ENCODE data around the gene SAG. TPM values are rescaled to one million over a fixed set of nuclear protein-coding genes. Genes with fewer than 3 reads are reported as not detected.

The SAG gene
- total and polyA plus RNA-seq, 10 of the 15 experiments (the other 5 are each of a cell fraction or from before 2014, with no cell fraction given), result 0.06 to 0.47 TPM; not detected in 8

GRCh38 chr2:233358947-233359346, 51.3 kb downstream of the SAG start (continued):
- no peak for TF ChIP-seq CEBPZ (IDR thresholded peaks at IDR 0.05; ENCODE audit: low read depth, low read length)
- TF ChIP-seq RB1 (IDR thresholded peaks at IDR 0.05; ENCODE audit: borderline replicate concordance), result no peak
- no peak for TF ChIP-seq TBL1XR1 (IDR thresholded peaks at IDR 0.05; ENCODE audit: low read depth, low read length)
- TF ChIP-seq CEBPB (IDR thresholded peaks at IDR 0.05; ENCODE audit: borderline replicate concordance in 1 of 2, low read depth in 2 of 2, low read length in 2 of 2), result no peak
- no peak for TF ChIP-seq SMARCA5 (IDR thresholded peaks at IDR 0.05)

- Histone ChIP-seq H3K27ac (ENCODE audit: control insufficient read depth, insufficient read depth) (no peak overlapping the region), H3K36me3 (ENCODE audit: control insufficient read depth in 2 of 2, insufficient read depth in 2 of 2, low read length in 1 of 2) (peaks cover 0 to 4% of the 10 kb centered on the region in 2 experiments; a peak in 1 of 4 replicates), H3K4me2 (ENCODE audit: control insufficient read depth, insufficient read depth) (no peak overlapping the region; the same call in 1 of the 2 replicates), H3K27me3 (replicated peaks in 1 of 2; ENCODE audit: control insufficient read depth in 2 of 2, insufficient read depth in 2 of 2, low read length in 1 of 2) (no peaks in the 10 kb centered on the region), H3K79me2 (ENCODE audit: control insufficient read depth, insufficient read depth, low read length) (peaks cover 72% of the 10 kb centered on the region), H4K20me1 (ENCODE audit: control insufficient read depth, insufficient read depth) (no peaks in the 10 kb centered on the region), H3K9me3 (replicated peaks; ENCODE audit: control insufficient read depth, insufficient read depth, low read length) (peaks cover 15% of the 10 kb centered on the region), H3K9ac (ENCODE audit: control insufficient read depth, insufficient read depth, low read length) (no peak overlapping the region), H3K4me1 (ENCODE audit: control insufficient read depth, insufficient read depth, low read length) (peaks cover 14% of the 10 kb centered on the region), H2AFZ (ENCODE audit: control insufficient read depth, low read depth, low read length) (no peak overlapping the region), H3K4me3 (no peak overlapping the region)
- intact Hi-C loops (cut with micrococcal nuclease; ENCODE audit: unreplicated experiment), result no loop called here
- BruUV-seq (replicated peaks), result no TSS peak
- ChIA-PET CTCF (no interaction called here), POLR2A (interaction anchor here (0.6 kb wide), 1 partner anchor 225 kb away, joined by 3 read pairs; no protein-coding TSS in a partner anchor), SMC1A (ENCODE audit: uncharacterized antibody, unreplicated experiment) (interaction anchor here (0.7 kb wide), 1 partner anchor 43 kb away, joined by 3 read pairs; no protein-coding TSS in a partner anchor), RAD21 (ENCODE audit: unreplicated experiment) (no interaction called here)
- no peak for FAIRE-seq
- 90% methylated on average over 3 of the region's 3 CpGs for WGBS (ENCODE audit: insufficient coverage, insufficient replicate concordance, low lambda C conversion rate, missing lambda C conversion rate)
- no peak for ATAC-seq
- DNase-seq (ENCODE audit: low read depth, low spot score), result no peak
- in situ Hi-C loops (cut with MboI), result no loop called here
- TF ChIP-seq LARP7 (IDR thresholded peaks at IDR 0.05) (no peak), HDAC2 (IDR thresholded peaks at IDR 0.05) (no peak), CUX1 (IDR thresholded peaks at IDR 0.05; ENCODE audit: insufficient replicate concordance, low read depth, low read length) (no peak), NFYA (IDR thresholded peaks at IDR 0.05; ENCODE audit: borderline replicate concordance, low read depth, low read length) (no peak), IKZF2 (IDR thresholded peaks at IDR 0.05) (no peak), CBX3 (IDR thresholded peaks at IDR 0.05; ENCODE audit: borderline replicate concordance, low read depth) (no peak), BACH1 (IDR thresholded peaks at IDR 0.05; ENCODE audit: borderline replicate concordance) (no peak)
- TF ChIP-seq, protein P1, sequence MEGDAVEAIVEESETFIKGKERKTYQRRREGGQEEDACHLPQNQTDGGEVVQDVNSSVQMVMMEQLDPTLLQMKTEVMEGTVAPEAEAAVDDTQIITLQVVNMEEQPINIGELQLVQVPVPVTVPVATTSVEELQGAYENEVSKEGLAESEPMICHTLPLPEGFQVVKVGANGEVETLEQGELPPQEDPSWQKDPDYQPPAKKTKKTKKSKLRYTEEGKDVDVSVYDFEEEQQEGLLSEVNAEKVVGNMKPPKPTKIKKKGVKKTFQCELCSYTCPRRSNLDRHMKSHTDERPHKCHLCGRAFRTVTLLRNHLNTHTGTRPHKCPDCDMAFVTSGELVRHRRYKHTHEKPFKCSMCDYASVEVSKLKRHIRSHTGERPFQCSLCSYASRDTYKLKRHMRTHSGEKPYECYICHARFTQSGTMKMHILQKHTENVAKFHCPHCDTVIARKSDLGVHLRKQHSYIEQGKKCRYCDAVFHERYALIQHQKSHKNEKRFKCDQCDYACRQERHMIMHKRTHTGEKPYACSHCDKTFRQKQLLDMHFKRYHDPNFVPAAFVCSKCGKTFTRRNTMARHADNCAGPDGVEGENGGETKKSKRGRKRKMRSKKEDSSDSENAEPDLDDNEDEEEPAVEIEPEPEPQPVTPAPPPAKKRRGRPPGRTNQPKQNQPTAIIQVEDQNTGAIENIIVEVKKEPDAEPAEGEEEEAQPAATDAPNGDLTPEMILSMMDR (IDR thresholded peaks at IDR 0.05 in 2 of 3, conservative IDR thresholded peaks at IDR 0.05 in 1 of 3; ENCODE audit: control insufficient read depth in 2 of 3, extremely low read depth in 1 of 3, insufficient read depth in 1 of 3, low read depth in 3 of 3, low read length in 3 of 3), result no peak
Measured at GRCh38 chr2:233359823-233360222, 52.2 kb downstream of the SAG start.
